NCI-H2196 treated with DMSO at 0.1 percent for 48 hours (cell line): ENCODE measurements around the gene DYRK1A.
A peak's percentile ranks its signal among the peaks of the same experiment; 100 is the strongest.

Source experiments
- DNase-seq: peaks from one replicate; lab custom pipeline; 2025; ENCODE audit not compliant: unreplicated experiment; lab: John Stamatoyannopoulos, UW

The DYRK1A gene

DNA sequence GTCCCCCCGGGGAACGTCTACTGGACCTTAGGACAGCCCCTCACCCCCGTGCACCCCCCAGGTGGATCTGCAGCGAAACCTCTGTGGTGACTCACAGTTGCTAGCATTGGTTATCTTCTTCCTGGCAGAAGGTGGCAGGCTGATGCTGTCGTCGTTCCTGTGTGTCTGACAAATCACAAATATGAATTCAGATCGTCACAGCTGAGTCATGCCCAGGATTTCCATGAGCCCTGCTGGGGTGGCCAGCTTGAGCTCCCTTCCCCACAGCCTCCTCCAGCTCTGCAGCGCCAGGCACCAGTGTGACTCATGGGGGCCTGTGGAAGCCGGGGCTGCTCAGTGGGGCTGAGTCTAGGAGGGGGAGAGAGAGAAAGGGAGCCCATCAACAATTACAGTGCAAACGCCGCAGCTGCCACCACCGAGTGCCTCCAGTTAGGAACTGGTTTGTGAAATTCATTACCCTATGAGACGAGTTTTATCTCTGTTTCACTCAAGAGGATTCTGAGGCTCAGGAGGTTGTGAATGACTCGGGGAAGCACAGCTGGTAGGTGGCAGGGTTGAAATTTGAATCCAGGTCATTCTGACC lies 197.9 kb downstream of the DYRK1A start:
- peak; percentile 81 for DNase-seq

DNA sequence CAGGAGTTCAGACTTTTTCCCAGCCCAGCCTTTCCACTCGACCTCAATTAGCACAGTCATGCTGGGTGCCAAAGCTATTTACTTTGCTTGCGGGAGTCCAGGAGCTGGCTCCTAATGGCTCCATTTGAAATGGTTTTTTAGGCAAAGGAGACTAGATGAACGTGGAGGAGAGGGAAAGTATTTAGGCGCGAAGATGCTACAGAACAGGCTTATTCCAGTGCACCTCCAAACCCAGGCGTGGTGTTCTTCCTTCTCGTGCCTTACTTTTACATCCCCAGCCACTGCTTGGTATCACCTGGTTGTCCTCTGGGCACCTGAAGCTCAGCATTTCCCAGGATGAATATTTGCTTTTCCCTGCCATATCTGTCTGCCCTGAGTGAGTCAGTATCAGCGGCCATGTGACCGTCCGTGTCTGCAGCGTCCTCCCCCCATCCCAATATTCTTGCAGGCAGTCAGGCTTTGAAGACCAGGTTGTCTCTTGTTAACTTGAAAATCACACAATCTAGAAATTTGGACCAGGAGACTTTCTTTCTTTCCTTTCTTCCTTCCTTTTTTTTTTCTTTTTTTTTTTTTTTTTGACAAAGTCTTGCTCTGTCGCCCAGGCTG lies 198.5 kb downstream of the DYRK1A start:
- peak; percentile 14 for DNase-seq

DNA sequence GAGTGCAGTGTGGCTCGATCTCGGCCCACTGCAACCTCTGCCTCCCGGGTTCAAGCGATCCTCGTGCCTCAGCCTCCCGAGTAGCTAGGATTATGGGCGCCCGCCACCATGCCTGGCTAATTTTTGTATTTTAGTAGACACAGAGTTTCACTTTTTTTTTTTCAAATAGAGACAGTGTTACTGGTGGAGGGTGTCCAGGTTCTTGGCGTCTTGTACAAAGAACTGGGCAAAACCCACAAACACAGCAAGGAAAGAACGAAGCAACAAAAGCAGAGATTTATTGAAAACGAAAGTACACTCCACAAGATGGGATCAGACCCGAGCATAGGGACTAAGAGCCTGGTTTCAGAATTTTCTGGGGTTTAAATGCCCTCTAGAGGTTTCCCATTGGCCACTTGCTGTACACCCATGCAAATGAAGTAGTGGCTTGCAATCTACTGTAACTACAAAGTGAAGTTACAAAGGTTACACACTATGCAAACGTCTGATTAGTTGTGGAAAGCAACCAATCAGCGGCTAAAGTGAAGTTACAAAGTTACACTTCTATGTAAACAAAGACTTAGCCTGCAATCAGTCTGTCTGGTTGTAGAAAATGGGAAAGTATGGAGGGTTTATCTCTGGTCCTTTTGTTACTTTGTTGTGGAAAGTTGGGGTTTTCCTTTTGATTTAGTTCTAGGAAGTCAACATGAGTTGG lies 199.1 kb downstream of the DYRK1A start:
- DNase-seq = no peak

DNA sequence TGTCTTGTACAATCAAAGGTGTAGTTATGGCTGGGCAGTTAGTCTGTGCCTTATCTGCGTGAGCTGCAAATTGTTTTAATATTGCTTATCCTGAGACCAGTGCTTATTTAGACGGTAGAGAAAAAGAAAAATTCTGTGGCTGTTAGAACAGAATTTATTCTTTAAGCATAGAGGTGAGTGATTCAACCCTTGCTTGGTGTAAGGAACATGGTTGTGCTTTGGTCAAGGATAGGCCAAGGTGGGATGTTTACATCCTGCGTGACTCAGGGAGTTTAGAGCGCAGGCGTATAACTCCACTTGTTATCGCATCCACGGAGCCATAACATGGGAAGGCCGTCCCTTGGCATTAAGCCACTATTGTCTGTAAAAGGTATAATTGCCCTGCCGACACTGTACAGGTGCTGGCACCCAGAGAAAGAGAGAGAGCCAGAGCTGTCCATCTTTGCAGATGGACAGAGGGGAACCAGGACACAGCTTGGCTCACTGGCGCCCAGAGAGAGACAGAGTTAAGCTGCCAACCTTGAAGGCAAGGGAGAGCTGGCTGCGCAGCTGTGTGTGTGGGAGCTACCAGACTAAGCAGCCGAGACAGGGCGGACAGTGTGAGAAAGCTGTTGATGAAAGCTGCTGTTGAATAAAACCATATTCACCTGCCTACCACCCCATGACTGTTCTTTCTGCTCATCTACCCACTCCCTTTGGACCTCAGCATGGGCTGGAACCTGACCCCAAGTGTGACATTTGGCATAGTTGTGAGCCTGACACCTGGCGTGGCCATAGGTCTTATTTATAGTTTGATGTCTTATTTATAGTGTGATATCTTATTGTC lies 200.4 kb downstream of the DYRK1A start:
- no peak for DNase-seq

DNA sequence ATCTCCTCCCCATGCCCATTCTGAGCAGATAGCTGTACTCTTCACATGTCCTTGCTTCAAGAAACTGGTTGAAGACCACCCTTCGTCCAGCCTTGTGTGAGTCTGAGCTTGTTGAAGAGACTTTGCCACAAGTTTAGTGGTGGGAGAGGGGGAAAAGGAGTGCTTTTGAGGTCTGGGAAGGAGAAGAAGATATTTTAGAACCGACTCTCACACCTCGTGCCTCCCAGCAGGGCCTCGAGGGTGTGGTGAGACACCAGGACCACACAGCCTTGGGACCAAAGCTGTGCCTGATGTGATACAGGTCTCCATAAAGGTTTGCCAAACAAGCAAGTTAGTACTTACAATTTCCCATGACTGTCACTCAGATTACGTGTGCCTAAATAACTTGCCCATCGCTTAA lies 201.8 kb downstream of the DYRK1A start:
- DNase-seq = no peak

DNA sequence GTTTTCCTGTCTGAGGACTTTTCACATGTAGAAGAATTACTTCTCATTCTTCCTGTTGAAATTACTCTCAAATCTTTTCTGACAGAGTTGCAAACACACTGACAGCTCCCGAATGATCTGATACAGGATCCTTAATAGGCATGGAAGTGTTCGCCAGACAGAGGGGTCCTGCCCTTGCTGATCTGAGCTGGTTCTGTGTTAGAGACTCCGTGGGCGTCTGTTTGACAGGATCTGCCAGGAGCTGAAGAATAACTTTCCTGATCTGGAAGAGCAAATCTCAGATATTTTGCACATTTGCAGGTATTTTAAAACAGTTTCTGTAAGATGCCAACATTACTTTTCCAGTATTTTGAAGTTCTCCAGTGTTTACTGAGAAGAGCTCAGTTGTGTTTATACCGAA lies 202.3 kb downstream of the DYRK1A start:
- DNase-seq = no peak

DNA sequence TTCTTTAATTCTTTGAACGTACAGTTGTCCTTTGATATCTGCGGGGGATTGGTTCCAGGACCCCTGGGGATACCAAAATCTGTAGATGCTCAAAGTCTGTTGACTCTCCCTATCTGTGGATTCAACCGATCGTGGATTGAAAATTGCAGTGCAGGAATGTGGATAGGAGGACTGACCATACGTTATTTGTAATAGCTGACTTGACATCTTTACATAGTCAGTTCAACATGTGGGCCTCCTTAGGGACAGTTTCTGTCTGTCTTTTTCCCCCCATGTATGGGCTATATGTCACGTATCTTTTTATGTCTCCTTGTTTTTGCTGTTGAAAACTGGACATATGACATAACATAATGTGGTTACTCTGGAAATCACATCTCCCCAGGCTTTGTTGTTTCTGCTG lies 204.9 kb downstream of the DYRK1A start:
- no peak for DNase-seq

DNA sequence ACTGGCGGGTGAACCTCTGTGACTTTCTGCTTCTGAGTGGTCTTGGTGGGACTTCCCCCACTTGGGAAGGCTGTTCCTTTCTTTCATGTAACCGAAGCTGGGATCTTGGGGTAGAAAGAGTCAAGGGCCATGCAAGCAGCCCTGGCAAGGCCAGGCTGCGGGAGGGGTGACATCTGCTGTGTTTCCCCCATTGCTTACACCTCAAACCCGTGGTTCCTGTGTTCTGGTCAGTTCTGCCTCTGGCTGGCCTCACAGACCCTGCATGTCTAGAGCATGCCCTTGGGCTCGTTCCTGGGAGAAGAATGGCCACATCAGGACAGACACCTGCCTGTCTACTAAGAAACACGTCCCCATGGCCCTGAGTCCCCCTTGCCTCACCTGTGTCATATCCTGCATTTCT lies 207.7 kb downstream of the DYRK1A start:
- no peak for DNase-seq

DNA sequence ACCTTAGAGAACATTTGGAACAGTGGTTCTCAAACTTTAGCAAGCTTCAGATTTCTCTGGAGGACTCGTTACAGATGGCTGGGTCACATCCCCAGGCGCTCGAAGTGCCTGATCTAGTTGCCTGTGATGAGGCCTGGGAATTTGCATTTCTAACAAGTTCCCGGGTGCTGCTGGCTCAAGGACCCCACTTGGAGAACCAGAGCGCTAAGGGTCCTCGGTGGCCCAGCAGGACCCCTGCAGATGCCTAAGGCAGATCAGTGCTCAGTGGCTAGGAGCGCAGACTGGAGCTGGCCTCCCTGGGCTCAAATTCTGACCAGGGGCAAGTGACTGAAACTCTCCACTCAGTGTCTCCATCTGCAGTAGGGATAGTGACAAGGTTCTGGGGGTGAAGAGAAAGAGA lies 208.2 kb downstream of the DYRK1A start:
- DNase-seq = no peak

DNA sequence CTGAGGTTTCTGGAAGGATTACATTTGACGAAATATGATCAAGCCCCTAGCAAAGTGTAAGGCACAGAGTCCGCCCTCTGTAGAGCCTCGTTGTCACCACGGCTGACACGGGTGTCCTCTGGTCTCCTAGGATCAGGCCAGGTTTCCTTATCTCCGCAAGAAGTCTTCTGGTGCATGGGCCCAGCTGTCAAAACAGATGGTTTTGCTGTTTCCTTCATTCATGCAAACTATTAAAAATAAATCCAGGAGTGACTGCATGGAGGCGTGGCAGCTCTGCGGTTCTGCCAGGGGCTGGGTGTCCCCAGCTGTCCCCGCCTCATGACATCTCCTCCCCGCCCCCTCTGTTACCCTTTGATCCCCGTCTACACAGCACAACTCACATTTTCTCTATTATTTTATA lies 209.0 kb downstream of the DYRK1A start:
- no peak for DNase-seq
